GM12873 (cell line): ENCODE measurements around the gene MYBPC1.

ENCODE experiments used
- CTCF ChIP-seq: IDR thresholded peaks from 2 replicates; pipeline ENCODE4 v1.5.1; 2012; ENCODE audit warnings: low read depth, mild to moderate bottlenecking, moderate library complexity, low read length, control low read depth; ENCODE audit not compliant: insufficient read depth; ENCODE audit errors: missing control alignments

The MYBPC1 gene

DNA sequence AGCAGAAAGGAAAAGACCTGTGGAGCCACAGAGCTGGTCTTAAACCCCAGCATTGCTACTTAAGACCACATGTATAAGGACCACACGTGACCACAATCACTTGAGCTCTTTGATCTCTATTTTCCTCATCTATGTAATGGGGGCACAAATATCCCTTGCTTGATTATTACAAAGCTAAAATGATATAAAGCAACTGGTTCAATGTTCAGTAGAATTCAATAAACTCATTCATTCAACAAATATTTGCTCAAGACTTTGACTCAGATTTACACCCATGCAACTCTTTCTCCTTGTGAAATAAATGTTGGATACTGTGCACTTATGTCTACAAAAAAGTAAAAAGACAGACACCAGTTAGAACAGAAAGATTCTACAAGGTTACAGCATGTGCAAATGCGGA is 80.8 kb downstream of the MYBPC1 start:
- no peak for TF ChIP-seq CTCF

GRCh38 chr12:101678081-101678480 is 83.3 kb downstream of the MYBPC1 start:
- TF ChIP-seq CTCF = no peak

GRCh38 chr12:101680240-101680639 is 85.5 kb downstream of the MYBPC1 start:
- TF ChIP-seq CTCF = no peak

GRCh38 chr12:101680647-101681046 is 85.9 kb downstream of the MYBPC1 start:
- no peak for TF ChIP-seq CTCF

- no peak for TF ChIP-seq CTCF
These were observed 90.3 kb downstream of the MYBPC1 start for GRCh38 chr12:101685092-101685491.

- TF ChIP-seq CTCF = no peak
These were observed 91.4 kb downstream of the MYBPC1 start for GRCh38 chr12:101686176-101686575.

DNA sequence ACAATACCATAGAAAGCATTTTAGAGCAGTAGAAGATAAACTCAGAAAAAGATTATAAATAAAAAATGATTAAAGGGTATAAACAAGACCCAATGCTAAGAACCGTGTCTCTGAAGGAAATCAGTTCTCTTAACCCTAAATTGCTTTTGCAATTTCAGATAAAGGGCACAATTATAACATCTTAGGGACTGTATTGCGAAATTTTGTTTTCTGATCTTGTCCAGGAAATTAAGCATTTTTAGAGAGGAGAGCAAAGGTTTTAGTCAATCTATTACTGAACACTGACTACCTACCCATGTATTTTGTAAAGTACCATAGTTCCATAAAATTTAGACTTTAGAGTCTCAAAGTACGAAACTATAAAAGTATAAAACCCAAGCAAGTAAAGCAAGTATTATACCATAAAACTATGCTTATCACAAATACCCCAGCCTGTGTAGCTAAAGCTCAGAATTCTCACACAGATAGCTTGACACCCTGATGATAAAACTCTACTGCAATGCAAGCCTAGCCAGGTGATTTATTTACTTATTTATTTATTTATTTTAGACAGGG is 95.8 kb downstream of the MYBPC1 start:
- no peak for TF ChIP-seq CTCF
